Measurements from ENCODE around the gene AIPL1. TPM values are rescaled to one million over a fixed set of nuclear protein-coding genes. Genes with fewer than 3 reads are reported as not detected.

AIPL1 gene
- total RNA-seq, 3 donors from 2014 or later (not counting 1 experiment from before 2014, with no cell fraction given), result not detected

- H3K27ac Mint-ChIP-seq, result no peak overlapping the region
- H3K4me1 Mint-ChIP-seq, result no peaks in the 10 kb centered on the region
- no peaks in the 10 kb centered on the region for H3K36me3 Mint-ChIP-seq
- WGBS (ENCODE audit: insufficient coverage), result 91% methylated on average over 24 of the region's 24 CpGs
- no peaks in the 10 kb centered on the region for H3K9me3 ChIP-seq (ENCODE audit: control insufficient read depth, insufficient read depth, low read length)
- no peaks in the 10 kb centered on the region for H3K27me3 ChIP-seq (ENCODE audit: control insufficient read depth, insufficient read depth, low read length)
- DNase-seq (no peak), ATAC-seq (no peak)
- no peak overlapping the region for H3K4me3 Mint-ChIP-seq
- intact Hi-C loops (cut with micrococcal nuclease), result no loop called here
- no peaks in the 10 kb centered on the region for H3K9me3 Mint-ChIP-seq
- H3K27ac ChIP-seq (ENCODE audit: low read length), result no peak overlapping the region
- H3K36me3 ChIP-seq (ENCODE audit: control insufficient read depth, insufficient read depth, low read length), result no peaks in the 10 kb centered on the region
- no peaks in the 10 kb centered on the region for H3K4me1 ChIP-seq (ENCODE audit: control insufficient read depth, insufficient read depth, low read length)
- peaks cover 6 to 7% of the 10 kb centered on the region in 2 donors for H3K27me3 Mint-ChIP-seq (ENCODE audit: low read depth in 2 of 2)
- no peak overlapping the region for H3K4me3 ChIP-seq (ENCODE audit: low read length)
- TF ChIP-seq CTCF (IDR thresholded peaks at IDR 0.05), result no peak
Measured at GRCh38 chr17:6463616-6464445, 28.9 kb upstream of the AIPL1 start.

- no peak overlapping the region for H3K4me3 ChIP-seq (ENCODE audit: low read length)
- no peaks in the 10 kb centered on the region for H3K4me1 Mint-ChIP-seq
- no peaks in the 10 kb centered on the region for H3K36me3 ChIP-seq (ENCODE audit: control insufficient read depth, insufficient read depth, low read length)
- no peak overlapping the region for H3K4me3 Mint-ChIP-seq
- 86% methylated on average over 1 of the region's 2 CpGs for WGBS (ENCODE audit: insufficient coverage)
- intact Hi-C loops (cut with micrococcal nuclease), result no loop called here
- peaks cover 3 to 6% of the 10 kb centered on the region in 2 donors for H3K27me3 Mint-ChIP-seq (ENCODE audit: low read depth in 2 of 2)
- H3K36me3 Mint-ChIP-seq, result no peaks in the 10 kb centered on the region
- ATAC-seq (no peak), DNase-seq (no peak)
- H3K27ac Mint-ChIP-seq, result no peak overlapping the region
- H3K27me3 ChIP-seq (ENCODE audit: control insufficient read depth, insufficient read depth, low read length), result no peaks in the 10 kb centered on the region
- no peaks in the 10 kb centered on the region for H3K9me3 ChIP-seq (ENCODE audit: control insufficient read depth, insufficient read depth, low read length)
- H3K9me3 Mint-ChIP-seq, result no peaks in the 10 kb centered on the region
- no peak overlapping the region for H3K27ac ChIP-seq (ENCODE audit: low read length)
- no peak for TF ChIP-seq CTCF (IDR thresholded peaks at IDR 0.05)
- no peaks in the 10 kb centered on the region for H3K4me1 ChIP-seq (ENCODE audit: control insufficient read depth, insufficient read depth, low read length)
Measured at GRCh38 chr17:6462692-6463091, 27.8 kb upstream of the AIPL1 start.

GRCh38 chr17:6461792-6462524 lies 27.0 kb upstream of the AIPL1 start:
- H3K9me3 Mint-ChIP-seq, result no peaks in the 10 kb centered on the region
- H3K4me3 Mint-ChIP-seq, result no peak overlapping the region
- Histone ChIP-seq H3K9me3 (ENCODE audit: control insufficient read depth, insufficient read depth, low read length) (no peaks in the 10 kb centered on the region), H3K27ac (ENCODE audit: low read length) (no peak overlapping the region), H3K27me3 (ENCODE audit: control insufficient read depth, insufficient read depth, low read length) (no peaks in the 10 kb centered on the region), H3K4me1 (ENCODE audit: control insufficient read depth, insufficient read depth, low read length) (no peaks in the 10 kb centered on the region), H3K36me3 (ENCODE audit: control insufficient read depth, insufficient read depth, low read length) (no peaks in the 10 kb centered on the region), H3K4me3 (ENCODE audit: low read length) (no peak overlapping the region)
- no peak overlapping the region for H3K27ac Mint-ChIP-seq
- peaks cover 3 to 6% of the 10 kb centered on the region in 2 donors for H3K27me3 Mint-ChIP-seq (ENCODE audit: low read depth in 2 of 2)
- ATAC-seq, result no peak
- no peaks in the 10 kb centered on the region for H3K36me3 Mint-ChIP-seq
- intact Hi-C loops (cut with micrococcal nuclease), result no loop called here
- no peak for TF ChIP-seq CTCF (IDR thresholded peaks at IDR 0.05)
- peaks cover 0 to 3% of the 10 kb centered on the region in 2 donors for H3K4me1 Mint-ChIP-seq
- DNase-seq, result no peak
- WGBS (ENCODE audit: insufficient coverage), result 77% methylated on average over 9 of the region's 10 CpGs

Data from natural killer cell (primary cell).